SW480 (cell line): ENCODE measurements around the gene HOXD12.
A peak's percentile ranks its signal among the peaks of the same experiment; 100 is the strongest.

ENCODE experiments used
- DNase-seq: peaks from one replicate; pipeline ENCODE4 v3.0.0-alpha.2; 2016; ENCODE audit warnings: low spot score

Gene HOXD12

GRCh38 chr2:176105078-176105729, 5.6 kb downstream of the HOXD12 start:
- no peak for DNase-seq

DNA sequence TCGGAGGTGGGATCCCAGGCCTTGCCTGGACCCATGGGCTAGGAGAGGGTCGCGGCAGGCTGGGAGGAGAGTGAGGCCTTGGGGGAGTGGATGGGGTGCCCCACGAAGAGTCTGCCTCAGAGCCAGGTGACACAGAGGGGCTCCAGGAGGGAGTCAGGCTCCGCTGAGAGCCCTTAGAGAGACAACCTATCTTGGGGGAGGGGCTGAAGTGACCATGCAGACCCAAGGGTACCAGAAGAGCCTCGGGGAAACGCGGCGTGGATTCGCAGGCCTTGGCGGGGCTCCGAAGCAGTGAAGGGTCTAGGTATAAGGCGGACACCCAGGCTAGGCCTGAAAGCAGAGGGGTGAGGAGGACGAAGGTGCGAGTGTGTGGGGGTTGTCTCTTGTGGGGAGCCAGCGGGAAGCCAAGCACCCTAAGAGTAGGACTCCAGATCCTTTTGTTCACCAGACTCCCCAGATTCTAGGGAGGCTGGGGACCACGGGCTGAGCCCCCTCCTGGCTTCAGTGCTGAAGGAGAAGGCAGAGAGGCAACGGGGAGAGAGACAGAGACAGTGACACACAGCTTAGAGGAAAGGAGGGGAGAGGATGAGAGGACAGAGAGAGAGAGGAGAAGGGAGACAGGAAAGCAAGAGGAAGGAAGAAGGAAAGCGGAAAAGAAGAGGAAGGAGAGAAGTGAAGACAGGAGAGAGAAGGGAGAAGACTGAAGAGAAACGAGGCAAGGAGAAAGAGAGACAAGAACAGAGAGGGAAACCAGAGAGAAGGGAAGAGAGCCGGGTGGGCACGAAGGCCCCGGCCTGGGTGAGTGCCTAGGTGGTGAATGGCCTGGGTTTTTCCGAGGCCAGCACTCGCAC, 6.4 kb downstream of the HOXD12 start:
- DNase-seq: no peak

DNA sequence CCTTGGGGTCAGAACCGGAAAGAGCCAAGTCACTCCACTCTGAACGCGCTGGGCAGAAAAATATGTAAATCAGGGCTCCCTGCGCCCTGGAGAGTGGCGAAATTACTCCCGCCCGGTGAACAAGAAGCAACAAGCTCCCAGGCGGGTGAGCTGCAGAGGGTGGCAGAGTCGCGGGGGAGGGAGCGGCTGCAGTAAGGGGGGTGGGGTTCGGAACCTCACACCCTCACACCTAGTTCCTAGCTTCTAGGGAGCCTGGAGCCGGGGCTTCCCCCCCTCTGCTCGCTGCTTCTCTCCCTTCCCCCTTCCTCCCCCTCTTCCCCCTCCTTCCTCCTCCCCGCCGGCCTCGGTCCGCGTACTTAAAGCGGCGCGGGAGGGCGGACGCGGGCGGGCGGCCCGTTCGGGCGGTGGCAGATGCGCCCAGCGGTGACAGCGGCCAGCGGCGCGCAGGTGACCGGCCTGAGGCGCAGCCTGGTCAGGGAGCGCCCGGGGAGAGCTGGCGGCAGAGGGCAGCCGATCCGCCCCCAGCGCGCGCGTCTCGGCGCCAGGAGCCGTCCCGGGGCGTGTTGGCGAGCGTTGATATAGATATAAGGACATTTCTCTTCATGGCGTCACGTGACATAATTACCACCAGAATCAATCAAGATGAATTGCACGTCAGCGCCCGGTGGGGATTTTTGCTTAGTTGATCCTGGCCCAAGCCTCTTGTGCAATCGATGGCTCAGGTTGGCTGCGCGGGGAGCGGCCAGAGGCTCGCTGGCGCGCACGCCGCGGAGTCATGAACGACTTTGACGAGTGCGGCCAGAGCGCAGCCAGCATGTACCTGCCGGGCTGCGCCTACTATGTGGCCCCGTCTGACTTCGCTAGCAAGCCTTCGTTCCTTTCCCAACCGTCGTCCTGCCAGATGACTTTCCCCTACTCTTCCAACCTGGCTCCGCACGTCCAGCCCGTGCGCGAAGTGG, 7.3 kb downstream of the HOXD12 start, which contains the start of gene HOXD11:
Gene HOXD11, plus strand, starts transcription at position 700 of the 959 bp plus-strand sequence. Its CDS starts 76 bp downstream, at position 776.
- peak; percentile 64 for DNase-seq

DNA sequence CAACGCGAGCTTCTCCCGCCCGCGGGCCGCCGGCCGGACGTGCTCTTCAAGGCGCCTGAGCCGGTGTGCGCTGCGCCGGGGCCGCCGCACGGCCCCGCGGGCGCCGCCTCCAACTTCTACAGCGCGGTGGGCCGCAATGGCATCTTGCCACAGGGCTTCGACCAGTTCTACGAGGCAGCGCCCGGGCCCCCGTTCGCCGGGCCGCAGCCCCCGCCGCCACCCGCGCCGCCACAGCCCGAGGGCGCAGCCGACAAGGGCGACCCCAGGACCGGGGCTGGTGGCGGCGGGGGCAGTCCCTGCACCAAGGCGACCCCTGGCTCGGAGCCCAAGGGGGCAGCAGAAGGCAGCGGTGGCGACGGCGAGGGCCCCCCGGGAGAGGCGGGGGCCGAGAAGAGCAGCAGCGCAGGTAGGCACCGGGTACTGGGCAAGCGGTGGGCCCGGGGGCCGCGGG, 8.2 kb downstream of the HOXD12 start:
- no peak for DNase-seq

DNA sequence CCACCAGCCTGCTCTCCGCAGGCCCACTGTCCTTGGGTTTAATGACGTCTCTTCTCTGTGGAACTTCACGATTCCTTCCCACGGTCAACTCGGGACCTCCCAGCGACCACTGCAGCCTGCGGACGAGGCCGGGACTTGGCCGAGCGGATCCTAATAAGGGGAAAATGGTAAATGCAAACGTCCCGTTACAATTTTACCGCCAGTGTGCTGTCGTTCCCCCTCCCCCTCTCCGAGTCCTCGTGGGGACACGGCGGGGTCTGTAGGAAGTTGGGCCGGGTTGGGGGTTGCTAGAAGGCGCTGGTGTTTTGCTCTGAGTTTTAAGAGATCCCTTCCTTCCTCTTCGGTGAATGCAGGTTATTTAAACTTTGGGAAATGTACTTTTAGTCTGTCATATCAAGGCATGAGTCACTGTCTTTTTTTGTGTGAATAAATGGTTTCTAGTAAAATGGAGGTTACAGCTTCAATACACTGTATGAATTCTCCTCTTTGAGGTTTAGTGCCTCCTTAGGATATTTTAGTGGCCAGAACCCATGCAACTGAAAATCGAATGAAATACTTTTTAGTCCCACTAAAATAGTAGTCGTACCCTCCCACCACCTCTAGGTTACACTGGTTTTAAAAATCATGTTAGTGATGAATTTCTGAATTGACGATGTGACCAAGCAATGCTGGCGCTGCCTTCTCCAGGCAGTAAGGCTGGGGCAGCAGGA, 9.8 kb downstream of the HOXD12 start:
- DNase-seq: no peak

GRCh38 chr2:176109946-176110345, 10.4 kb downstream of the HOXD12 start:
- DNase-seq: no peak

DNA sequence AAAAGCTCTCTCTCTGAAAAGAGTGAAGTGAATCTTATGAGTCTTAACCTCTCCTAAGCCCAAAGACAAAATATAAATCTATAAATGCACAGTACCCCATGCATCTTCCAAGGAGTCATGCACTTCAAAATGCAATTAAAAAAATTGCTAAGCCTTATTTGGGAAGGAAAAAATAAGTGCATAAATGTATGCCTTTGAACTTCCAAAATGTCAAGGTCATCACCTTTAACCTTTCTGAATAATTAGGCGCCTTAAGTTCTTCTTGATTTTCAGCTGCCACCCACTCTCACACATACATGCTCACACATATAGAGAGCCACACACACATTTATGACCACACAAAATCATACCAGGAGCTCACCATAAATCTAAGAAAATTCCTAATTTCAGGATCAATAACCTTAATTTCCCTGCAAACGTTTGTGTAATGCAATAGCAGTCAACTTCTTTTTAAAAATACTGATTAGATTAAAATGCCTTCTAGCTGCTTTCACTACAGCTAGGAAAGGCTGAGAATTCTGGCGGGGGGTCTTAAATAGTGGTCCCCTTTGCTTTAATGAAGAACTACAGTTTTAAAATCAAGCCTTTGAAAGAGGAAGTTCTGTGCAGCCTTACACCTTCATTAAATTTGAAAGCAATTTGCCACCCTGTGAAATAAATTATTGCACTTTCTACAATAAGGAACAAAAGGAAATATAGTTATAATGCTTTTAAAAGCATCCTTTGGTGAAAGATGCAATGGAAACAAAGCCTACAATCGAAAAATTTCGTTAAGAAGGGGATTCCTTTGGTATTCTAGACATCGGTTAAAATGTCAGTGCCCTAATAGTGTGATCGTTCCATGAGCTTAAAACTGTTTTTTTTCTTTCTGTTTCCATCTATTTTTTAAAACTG, 11.1 kb downstream of the HOXD12 start:
- no peak for DNase-seq

DNA sequence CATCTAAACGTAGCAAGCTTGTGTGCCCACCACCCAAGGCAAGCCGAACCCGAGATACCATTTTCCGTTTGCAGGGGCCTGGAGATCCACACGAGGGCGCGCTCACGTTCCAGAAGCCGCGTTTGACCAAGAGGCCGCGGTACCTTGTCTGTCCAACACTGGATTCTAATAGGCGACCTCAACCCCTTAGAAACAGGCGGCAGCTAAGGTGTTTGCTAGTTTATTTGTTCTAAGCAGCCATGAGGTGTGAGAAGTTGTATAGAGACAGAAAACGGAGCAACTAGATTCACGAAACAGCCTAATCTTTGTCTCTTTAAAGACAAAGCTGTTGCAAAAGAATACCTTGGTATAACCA, 11.7 kb downstream of the HOXD12 start:
- peak; percentile 48 for DNase-seq

DNA sequence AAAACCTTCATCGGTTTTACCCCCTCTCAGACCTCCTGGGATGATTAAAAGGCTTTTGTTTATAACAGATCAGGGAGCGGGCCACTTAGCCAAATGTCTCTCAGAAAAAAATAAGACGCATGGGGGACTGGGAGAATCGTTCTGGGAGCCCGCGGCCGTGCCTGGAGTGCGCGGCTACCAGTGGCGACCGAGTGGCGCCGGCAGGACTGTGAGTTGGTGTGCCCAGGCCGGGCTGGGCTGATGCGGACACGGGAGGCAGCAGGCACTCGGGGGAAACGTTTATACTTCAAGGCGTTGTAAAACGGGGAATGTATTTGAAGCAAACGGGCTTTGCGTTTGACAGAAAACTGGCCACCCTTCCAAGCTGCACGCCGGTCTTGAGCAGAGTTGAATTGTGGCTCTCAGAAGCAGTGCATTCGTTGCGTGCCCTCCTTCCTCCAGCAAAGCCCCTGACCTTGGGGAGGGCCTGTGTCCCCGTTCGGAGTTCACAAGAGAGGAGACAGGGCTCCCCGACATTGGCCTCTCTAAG, 12.3 kb downstream of the HOXD12 start:
- no peak for DNase-seq

GRCh38 chr2:176112375-176113302, 13.0 kb downstream of the HOXD12 start:
- DNase-seq: no peak

- no peak for DNase-seq
Measured at GRCh38 chr2:176114120-176114929, 14.7 kb downstream of the HOXD12 start.

- DNase-seq: no peak
Measured at GRCh38 chr2:176114930-176115625, 15.5 kb downstream of the HOXD12 start.

DNA sequence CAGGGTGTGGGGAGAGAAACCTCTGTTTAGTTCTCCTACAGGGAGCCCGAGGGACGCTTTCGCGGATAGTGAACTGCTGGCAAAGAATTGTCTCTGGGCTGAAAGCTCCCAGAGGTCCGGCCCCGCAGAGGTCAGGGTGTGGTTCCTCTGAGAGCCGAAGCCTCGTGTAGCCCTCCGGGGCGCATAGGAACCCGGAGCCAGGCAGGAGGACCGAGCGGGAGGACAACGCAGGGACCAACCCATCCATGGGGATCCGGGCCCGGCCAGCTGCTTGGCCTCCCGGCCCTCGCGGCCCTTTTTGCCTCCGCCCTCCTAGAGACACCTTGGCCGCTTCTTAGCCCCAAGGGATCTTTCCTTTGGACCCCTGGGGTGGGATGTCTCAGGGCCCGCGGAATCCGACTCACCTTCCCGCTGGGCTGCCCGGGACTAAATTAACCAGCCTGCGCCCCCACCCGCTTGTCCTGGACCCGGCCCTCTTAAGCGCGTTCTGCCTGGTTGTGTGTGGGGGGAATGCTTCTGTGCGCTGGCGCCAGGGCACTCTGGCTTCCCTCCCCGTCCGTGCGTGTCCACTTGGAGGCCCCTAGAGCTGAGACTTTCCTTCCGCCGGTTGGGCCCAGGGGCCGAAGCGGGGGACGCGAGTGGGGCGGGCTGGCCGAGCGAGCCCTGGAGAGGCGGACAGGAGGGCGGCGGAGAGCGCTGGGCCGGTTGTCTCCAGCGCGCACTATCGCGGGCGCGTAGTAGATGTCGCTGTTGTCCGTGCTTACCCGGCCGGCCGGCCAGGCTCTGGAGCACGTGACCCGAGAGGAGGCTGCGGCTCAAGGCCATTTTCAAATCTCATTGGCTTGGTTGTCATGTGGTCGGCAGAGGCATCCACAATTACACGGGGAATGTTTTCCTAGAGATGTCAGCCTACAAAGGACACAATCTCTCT, 16.6 kb downstream of the HOXD12 start, which contains the start of gene HOXD10:
Gene HOXD10, plus strand, starts transcription at position 896 of the 931 bp plus-strand sequence. CDS start 56 bp downstream, outside the sequence.
- DNase-seq: no peak

DNA sequence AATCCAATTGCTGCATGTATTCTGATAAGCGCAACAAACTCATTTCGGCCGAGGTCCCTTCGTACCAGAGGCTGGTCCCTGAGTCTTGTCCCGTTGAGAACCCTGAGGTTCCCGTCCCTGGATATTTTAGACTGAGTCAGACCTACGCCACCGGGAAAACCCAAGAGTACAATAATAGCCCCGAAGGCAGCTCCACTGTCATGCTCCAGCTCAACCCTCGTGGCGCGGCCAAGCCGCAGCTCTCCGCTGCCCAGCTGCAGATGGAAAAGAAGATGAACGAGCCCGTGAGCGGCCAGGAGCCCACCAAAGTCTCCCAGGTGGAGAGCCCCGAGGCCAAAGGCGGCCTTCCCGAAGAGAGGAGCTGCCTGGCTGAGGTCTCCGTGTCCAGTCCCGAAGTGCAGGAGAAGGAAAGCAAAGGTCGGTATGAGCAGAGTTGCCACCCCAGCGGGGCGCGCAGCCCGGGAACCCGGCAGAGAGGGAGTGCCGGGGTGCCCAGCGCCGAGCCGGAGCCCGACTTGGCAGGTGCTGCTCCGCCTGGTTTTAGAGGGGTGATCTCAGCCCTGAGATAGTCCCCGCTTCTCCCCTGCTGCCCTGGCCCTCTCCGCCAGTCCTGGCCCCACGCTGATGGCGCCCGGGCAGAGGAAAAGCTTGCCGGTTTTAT, 17.7 kb downstream of the HOXD12 start:
- DNase-seq: no peak

DNA sequence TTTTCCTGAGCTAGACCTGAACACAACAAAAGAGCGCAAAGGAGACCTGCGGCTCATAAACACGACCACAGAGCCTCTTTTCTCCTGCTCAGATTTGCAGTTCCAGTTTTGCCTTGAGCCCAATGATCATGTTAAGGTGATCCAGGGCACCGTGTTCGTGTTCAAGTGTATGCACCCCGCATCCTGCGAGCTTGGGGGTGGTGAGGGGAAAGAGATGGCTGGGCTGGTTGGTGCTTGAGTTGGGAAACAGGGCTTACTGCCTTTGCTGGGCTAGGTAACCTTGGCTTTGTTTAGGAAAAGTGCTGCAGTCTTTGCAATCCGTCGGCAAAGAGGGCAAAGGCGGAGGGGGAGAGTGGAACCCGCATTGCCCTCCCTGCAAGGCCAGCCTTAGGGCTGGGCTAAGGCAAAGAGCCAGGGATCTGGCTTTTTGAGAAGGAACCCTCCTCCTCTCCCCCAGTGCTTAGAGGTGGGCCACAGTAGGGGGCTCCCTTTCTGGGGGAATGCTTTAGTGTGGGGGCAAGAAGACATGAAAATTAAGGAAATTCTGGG, 18.3 kb downstream of the HOXD12 start:
- DNase-seq: no peak
